ENCODE measurements around the gene LIAS.
A peak's percentile ranks its signal among the peaks of the same experiment; 100 is the strongest.

The LIAS gene

GRCh38 chr4:39525822-39526690 is 67.2 kb downstream of the LIAS start:
- DNase-seq (ENCODE audit: insufficient read length), result no peak
- peak; percentile 17 for FAIRE-seq

GRCh38 chr4:39526765-39527295 is 68.0 kb downstream of the LIAS start:
- FAIRE-seq (no peak), DNase-seq (ENCODE audit: insufficient read length) (peak; percentile 32)
- TF ChIP-seq POLR2AphosphoS5 (IDR thresholded peaks at IDR 0.05; ENCODE audit: low read depth, low read length) (no peak), POLR2A (IDR thresholded peaks at IDR 0.05; ENCODE audit: low read depth, low read length) (no peak)

More at GRCh38 chr4:39525822-39526690, 67.2 kb downstream of the LIAS start:
- TF ChIP-seq POLR2AphosphoS5 (IDR thresholded peaks at IDR 0.05; ENCODE audit: low read depth, low read length), result no peak
- no peak for TF ChIP-seq TAF1 (IDR thresholded peaks at IDR 0.05; ENCODE audit: borderline replicate concordance, low read depth, low read length)
- TF ChIP-seq POLR2A (IDR thresholded peaks at IDR 0.05; ENCODE audit: low read depth, low read length), result no peak

GRCh38 chr4:39527296-39528060 is 68.6 kb downstream of the LIAS start, which contains the start of gene UGDH:
Gene UGDH, minus strand, starts transcription at chr4:39527439. Its CDS starts 5,927 bp downstream, at chr4:39521512.
- DNase-seq (ENCODE audit: insufficient read length) (peak; percentile 97), FAIRE-seq (peak; percentile 99)
- TF ChIP-seq TAF1 (IDR thresholded peaks at IDR 0.05; ENCODE audit: borderline replicate concordance, low read depth, low read length), result peak; percentile 16; the same call in 1 of the 2 replicates
- peak; percentile 80 for TF ChIP-seq POLR2AphosphoS5 (IDR thresholded peaks at IDR 0.05; ENCODE audit: low read depth, low read length)
- peak; percentile 93 for TF ChIP-seq POLR2A (IDR thresholded peaks at IDR 0.05; ENCODE audit: low read depth, low read length)

GRCh38 chr4:39528061-39528465 is 69.2 kb downstream of the LIAS start:
- FAIRE-seq (no peak), DNase-seq (ENCODE audit: insufficient read length) (no peak)
- TF ChIP-seq TAF1 (IDR thresholded peaks at IDR 0.05; ENCODE audit: borderline replicate concordance, low read depth, low read length) (no peak), POLR2AphosphoS5 (IDR thresholded peaks at IDR 0.05; ENCODE audit: low read depth, low read length) (no peak), POLR2A (IDR thresholded peaks at IDR 0.05; ENCODE audit: low read depth, low read length) (no peak)

Measured in GM12892 (cell line).